H1 (cell line): ENCODE data around the gene CDYL2. TPM values are rescaled to one million over a fixed set of nuclear protein-coding genes. Genes with fewer than 3 reads are reported as not detected.

Source experiments
- CTBP2 ChIP-seq: IDR thresholded peaks from 2 replicates; pipeline ENCODE4 v1.7.0; 2011; ENCODE audit warnings: borderline replicate concordance, mild to moderate bottlenecking, moderate library complexity, mixed read lengths, low read length; ENCODE audit not compliant: insufficient read depth, insufficient read length
- polyA plus RNA-seq, 7 experiments: library from polyadenylated mRNA; depleted of rRNA in 3 of 7; stranded (reverse) in 5 of 7; unstranded in 2 of 7; fragments of >200 nt in 5 of 7; fragments of 200-250 nt in 2 of 7; gene quantifications; 1 replicate in 5 of 7; 2 replicates in 1 of 7; 4 replicates in 1 of 7; pipeline versions ENCODE4 v1.2.1 to v1.2.3, GENCODE V29; 2011 to 2013; ENCODE audit warnings: missing spikeins in 2 of 7, mixed read lengths in 2 of 7
- total RNA-seq: library from RNA; stranded (reverse); fragmentation: NEBNext Ultra II Directional; extraction: Animal tissue kit (Norgen Biotek cat#: 25700); gene quantifications from 2 replicates; pipeline ENCODE4 v1.2.1, GENCODE V29; 2021

CDYL2 gene
- total and polyA plus RNA-seq, 2 of the 8 experiments (the other 6 are each of a cell fraction or from before 2014, with no cell fraction given): 0.33 to 5.3 TPM

DNA sequence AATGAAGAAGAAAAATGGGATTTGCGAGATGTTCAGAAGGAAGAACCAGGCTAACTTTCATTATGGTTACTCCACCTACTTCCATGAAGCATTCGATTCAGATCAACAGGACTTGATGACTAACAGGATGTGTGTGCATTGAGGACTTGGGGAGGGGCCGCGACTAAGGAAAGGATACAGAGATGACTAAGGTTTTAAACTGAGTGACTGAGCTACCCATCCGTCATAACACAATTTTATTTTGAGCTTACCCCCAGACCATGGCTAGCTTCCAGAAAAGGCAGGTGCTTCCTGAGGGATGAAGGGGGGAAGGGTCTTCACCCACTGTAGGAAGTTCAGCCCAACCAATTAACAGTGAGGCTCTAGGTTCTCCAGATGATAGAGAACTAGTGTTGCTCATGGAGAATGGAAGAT, 2.5 kb upstream of the CDYL2 start (continued):
- no peak for TF ChIP-seq CTBP2
